GM18951 (cell line): ENCODE data around the gene ADAM29.
"Not testable (repeated sequence)": the region's sequence is repeated elsewhere in the genome, so short reads cannot be mapped to it uniquely, and the experiment has no call there.

ENCODE experiments used
- POLR2A ChIP-seq: IDR thresholded peaks from 4 replicates; pipeline ENCODE4 v1.6.1; 2011; ENCODE audit warnings: mild to moderate bottlenecking; ENCODE audit not compliant: insufficient read length, insufficient read depth; ENCODE audit errors: extremely low read depth
- in situ Hi-C: fragments of 300-500 bp; cut with MboI; formaldehyde crosslinking; loops from one replicate; pipeline ENCODE4 v1.12.0; 2022; ENCODE audit warnings: low sequenced_read_pairs, mixed read lengths, inconsistent platforms; ENCODE audit not compliant: unreplicated experiment

The ADAM29 gene

GRCh38 chr4:174989791-174990190 is 71.6 kb downstream of the ADAM29 start:
- TF ChIP-seq POLR2A: no peak
- in situ Hi-C loops: no loop called here

- no peak for TF ChIP-seq POLR2A
- in situ Hi-C loops: no loop called here
These were observed 75.8 kb downstream of the ADAM29 start for GRCh38 chr4:174993916-174994315.

- no peak for TF ChIP-seq POLR2A
- in situ Hi-C loops: no loop called here
These were observed 77.9 kb downstream of the ADAM29 start for GRCh38 chr4:174996079-174996478.

GRCh38 chr4:174999407-174999806 is 81.2 kb downstream of the ADAM29 start:
- no peak for TF ChIP-seq POLR2A
- in situ Hi-C loops: no loop called here

- no peak for TF ChIP-seq POLR2A
- in situ Hi-C loops: no loop called here
These were observed 99.6 kb downstream of the ADAM29 start for GRCh38 chr4:175017751-175018150.

GRCh38 chr4:175019447-175019846 is 101.3 kb downstream of the ADAM29 start:
- in situ Hi-C loops: not testable (repeated sequence)
